Panc1 (cell line): ENCODE results near the gene BHLHE40. TPM values are rescaled to one million over a fixed set of nuclear protein-coding genes. Genes with fewer than 3 reads are reported as not detected.
A peak's percentile ranks its signal among the peaks of the same experiment; 100 is the strongest.

Experiments
- ATAC-seq: fragments of 200-7000 bp; cut with Tn5 transposase; 2 replicates; pipeline ENCODE4 v1.9.1; 2020; ENCODE audit warnings: mild to moderate bottlenecking, moderate library complexity
- BruUV-seq: library from RNA; stranded (reverse); fragments of 400-500 nt; replicated peaks from 2 replicates; lab custom pipeline; 2021; lab: Mats Ljungman, UMichigan
- CTCF ChIA-PET: fragments of 300-600 bp; sonication (Branson Sonifier 250); formaldehyde crosslinking; loops from one replicate; lab custom pipeline; 2022; ENCODE audit warnings: antibody characterized with exemption; lab: Charles Lee
- POLR2A ChIA-PET: fragments of 300-600 bp; sonication (Branson Sonifier 250); formaldehyde crosslinking; loops from one replicate; lab custom pipeline; 2022; ENCODE audit warnings: antibody characterized with exemption; lab: Charles Lee
- DNase-seq: peaks from one replicate; pipeline ENCODE4 v3.0.0-alpha.2; 2010; ENCODE audit warnings: low read depth, low spot score
- H3K27ac ChIP-seq: 2 replicates; pipeline ENCODE4 v1.5.1; 2011; ENCODE audit warnings: mild to moderate bottlenecking, low read length, inconsistent platforms
- H3K27me3 ChIP-seq: fragments of 200-500 bp; sonication (Bioruptor generic); 2 replicates; pipeline ENCODE4 v1.6.0; 2014; ENCODE audit warnings: low read length, inconsistent platforms; ENCODE audit not compliant: control insufficient read depth, insufficient read depth
- H3K36me3 ChIP-seq: fragments of 200-500 bp; sonication (Bioruptor generic); 2 replicates; pipeline ENCODE4 v1.5.1; 2014; ENCODE audit warnings: inconsistent platforms, mild to moderate bottlenecking, low read length, moderate library complexity; ENCODE audit not compliant: control insufficient read depth, insufficient read depth
- H3K4me1 ChIP-seq: 2 replicates; pipeline ENCODE4 v1.5.1; 2011; ENCODE audit warnings: inconsistent platforms, mild to moderate bottlenecking, low read length, moderate library complexity; ENCODE audit not compliant: control insufficient read depth, insufficient read depth
- H3K4me3 ChIP-seq, 2 experiments: 2 replicates each; pipeline ENCODE4 v1.5.1; 2011 to 2012; ENCODE audit warnings: low read depth in 2 of 2, low read length in 2 of 2, mild to moderate bottlenecking in 2 of 2, inconsistent platforms in 1 of 2, moderate library complexity in 1 of 2
- H3K9me3 ChIP-seq: fragments of 200-500 bp; sonication (Bioruptor generic); 2 replicates; pipeline ENCODE4 v1.5.1; 2014; ENCODE audit warnings: low read depth, mild to moderate bottlenecking, inconsistent platforms, low read length, moderate library complexity; ENCODE audit not compliant: control insufficient read depth, insufficient read depth
- CTCF ChIP-seq: fragments of 450-650 bp; IDR thresholded peaks from 2 replicates; pipeline ENCODE4 v1.5.1; 2017; ENCODE audit warnings: mild to moderate bottlenecking
- POLR2AphosphoS5 ChIP-seq: IDR thresholded peaks from 2 replicates; pipeline ENCODE4 v1.6.1; 2012; ENCODE audit warnings: mild to moderate bottlenecking, low read depth, low read length, moderate library complexity
- REST ChIP-seq, 2 experiments: IDR thresholded peaks; 2 replicates each; pipeline ENCODE4 v1.6.1; 2011 to 2012; ENCODE audit warnings: low read depth in 2 of 2, control low read depth in 1 of 2, low read length in 1 of 2, mild to moderate bottlenecking in 1 of 2, moderate library complexity in 1 of 2; ENCODE audit not compliant: insufficient read depth in 1 of 2
- SIN3A ChIP-seq: IDR thresholded peaks from 2 replicates; pipeline ENCODE4 v1.6.1; 2012; ENCODE audit warnings: low read depth, mild to moderate bottlenecking, low read length, moderate library complexity, borderline replicate concordance; ENCODE audit not compliant: insufficient read depth
- TCF7L2 ChIP-seq: IDR thresholded peaks from 2 replicates; pipeline ENCODE4 v1.6.1; 2011; ENCODE audit warnings: mild to moderate bottlenecking, low read depth, low read length, inconsistent platforms
- in situ Hi-C: cut with HindIII; loops from 2 replicates; pipeline ENCODE4 v1.10.0; 2016; ENCODE audit warnings: low sequenced_read_pairs, low pct_unique_long_range_greater_than_20kb
- intact Hi-C: fragments of 100-400 bp; cut with micrococcal nuclease; formaldehyde crosslinking; loops from one replicate; pipeline ENCODE4 v1.10.0; 2022; ENCODE audit not compliant: unreplicated experiment
- total RNA-seq: library from RNA; stranded (reverse); gene quantifications from one replicate; pipeline ENCODE4 v1.2.1, GENCODE V29; 2021; ENCODE audit not compliant: unreplicated experiment

BHLHE40 gene
- total RNA-seq, 1 experiment from 2014 or later = 78.4 TPM

GRCh38 chr3:4981665-4982494 lies 2.6 kb downstream of the BHLHE40 start:
- ATAC-seq (no peak), DNase-seq (no peak)
- Histone ChIP-seq H3K27ac (peak overlapping the region; percentile 95), H3K36me3 (peaks cover 16% of the 10 kb centered on the region), H3K9me3 (no peaks in the 10 kb centered on the region), H3K27me3 (no peaks in the 10 kb centered on the region), H3K4me1 (peaks cover 31% of the 10 kb centered on the region), H3K4me3 (peak overlapping the region; percentile 76 to 92)
- ChIA-PET POLR2A (no interaction called here), CTCF (no interaction called here)
- BruUV-seq = no TSS peak
- no peak for TF ChIP-seq CTCF
- TF ChIP-seq SIN3A = no peak
- TF ChIP-seq POLR2AphosphoS5 = no peak
- no peak for TF ChIP-seq REST (IDR thresholded peaks at IDR 0.05; ENCODE audit: insufficient read depth in 1 of 2, low read depth in 2 of 2, low read length in 1 of 2)
- TF ChIP-seq TCF7L2 = no peak
- intact Hi-C loops (loop anchor here (1.0 kb wide), 1 partner anchor 41 kb away; no protein-coding TSS in a partner anchor), in situ Hi-C loops (no loop called here)

- Histone ChIP-seq H3K27ac (peak overlapping the region; percentile 95), H3K4me3 (peak overlapping the region; percentile 76 to 92), H3K4me1 (peaks cover 34% of the 10 kb centered on the region), H3K9me3 (no peaks in the 10 kb centered on the region), H3K27me3 (no peaks in the 10 kb centered on the region), H3K36me3 (peaks cover 16% of the 10 kb centered on the region)
- intact Hi-C loops (loop anchor here (1.0 kb wide), 1 partner anchor 40 kb away; no protein-coding TSS in a partner anchor), in situ Hi-C loops (no loop called here)
- no peak for ATAC-seq
- no peak for DNase-seq
- POLR2A ChIA-PET = interaction anchor here (0.6 to 2.8 kb wide), 4 partner anchors 20 to 272 kb away, joined by 3 to 16 read pairs (median 6); no protein-coding TSS in a partner anchor
- TF ChIP-seq REST (IDR thresholded peaks at IDR 0.05; ENCODE audit: insufficient read depth in 1 of 2, low read depth in 2 of 2, low read length in 1 of 2) = no peak
- TF ChIP-seq POLR2AphosphoS5 = peak; percentile 42; the same call in 1 of the 2 replicates
- no peak for TF ChIP-seq CTCF
- TF ChIP-seq SIN3A = no peak
- TF ChIP-seq TCF7L2 = no peak
- CTCF ChIA-PET = no interaction called here
- no TSS peak for BruUV-seq
Measured at GRCh38 chr3:4982773-4983738, 3.8 kb downstream of the BHLHE40 start.
